HEK293 (cell line): Measurements from ENCODE around the gene TXN.
A peak's percentile ranks its signal among the peaks of the same experiment; 100 is the strongest.

Experiments used
- CTCF ChIA-PET: fragments of 350-600 bp; formaldehyde crosslinking; extraction: SDS; loops from one replicate; lab custom pipeline; 2021; ENCODE audit warnings: antibody characterized with exemption; lab: Yijun Ruan, JAX
- POLR2A ChIA-PET: fragments of 300-600 bp; formaldehyde crosslinking; extraction: SDS; loops from one replicate; lab custom pipeline; 2020; ENCODE audit warnings: antibody characterized with exemption, inconsistent platforms; lab: Yijun Ruan, JAX
- H3K27ac ChIP-seq: fragments of 200-500 bp; sonication (Bioruptor generic); 2 replicates; pipeline ENCODE4 v1.5.1; 2014; ENCODE audit warnings: low read depth, low read length, control low read depth, inconsistent platforms; ENCODE audit errors: extremely low read depth
- H3K36me3 ChIP-seq, 2 experiments: fragments of 200-500 bp in 1 of 2; sonication (Bioruptor generic) in 1 of 2; 1 replicate in 1 of 2; 2 replicates in 1 of 2; pipeline ENCODE4 v1.5.1; 2014 to 2017; ENCODE audit warnings: inconsistent platforms in 2 of 2, low read length in 2 of 2; ENCODE audit not compliant: control insufficient read depth in 2 of 2, insufficient read depth in 1 of 2
- H3K4me1 ChIP-seq: fragments of 200-500 bp; sonication (Bioruptor generic); 2 replicates; pipeline ENCODE4 v1.5.1; 2014; ENCODE audit warnings: mild to moderate bottlenecking, low read length, inconsistent platforms; ENCODE audit not compliant: control insufficient read depth, insufficient read depth
- H3K4me3 ChIP-seq: 2 replicates; pipeline ENCODE4 v1.5.1; 2011; ENCODE audit warnings: low read depth, mild to moderate bottlenecking, control low read depth, low read length, moderate library complexity
- H3K9me3 ChIP-seq: fragments of 200-500 bp; sonication (Bioruptor generic); 2 replicates; pipeline ENCODE4 v1.5.1; 2014; ENCODE audit warnings: low read depth, low read length, inconsistent platforms; ENCODE audit not compliant: control insufficient read depth, insufficient read depth
- KLF8 ChIP-seq: fragments of 450-650 bp; formaldehyde crosslinking; IDR thresholded peaks from 2 replicates; pipeline ENCODE4 v1.5.1; 2016; ENCODE audit warnings: missing biosample characterization, missing genetic modification characterization
- MEIS1 ChIP-seq: sonication (generic); formaldehyde crosslinking; IDR thresholded peaks from 2 replicates; pipeline ENCODE4 v1.8.1; 2022; ENCODE audit warnings: missing genetic modification reagents, mild to moderate bottlenecking, borderline replicate concordance
- SCRT2 ChIP-seq: fragments of 450-650 bp; formaldehyde crosslinking; IDR thresholded peaks from 2 replicates; pipeline ENCODE4 v1.5.1; 2016; ENCODE audit warnings: missing biosample characterization, missing genetic modification characterization
- TRIM28 ChIP-seq: IDR thresholded peaks from 2 replicates; pipeline ENCODE4 v1.6.1; 2011; ENCODE audit warnings: low read length, control low read depth, borderline replicate concordance
- ZBTB17 ChIP-seq: fragments of 450-650 bp; formaldehyde crosslinking; IDR thresholded peaks from 2 replicates; pipeline ENCODE4 v1.5.1; 2016; ENCODE audit warnings: missing biosample characterization, missing genetic modification characterization
- ZBTB21 ChIP-seq: fragments of 450-650 bp; formaldehyde crosslinking; IDR thresholded peaks from 2 replicates; pipeline ENCODE4 v1.5.1; 2017; ENCODE audit warnings: missing biosample characterization, missing genetic modification characterization
- ZBTB8A ChIP-seq: fragments of 450-650 bp; formaldehyde crosslinking; IDR thresholded peaks from 2 replicates; pipeline ENCODE4 v1.5.1; 2016; ENCODE audit warnings: missing biosample characterization, missing genetic modification characterization
- ZFP37 ChIP-seq: fragments of 450-650 bp; formaldehyde crosslinking; IDR thresholded peaks from 2 replicates; pipeline ENCODE4 v1.5.1; 2016; ENCODE audit warnings: missing biosample characterization, missing genetic modification characterization
- ZNF184 ChIP-seq: fragments of 450-650 bp; IDR thresholded peaks from 2 replicates; pipeline ENCODE4 v1.5.1; 2018; ENCODE audit warnings: missing biosample characterization, mild to moderate bottlenecking, missing genetic modification characterization
- ZNF335 ChIP-seq: fragments of 450-650 bp; formaldehyde crosslinking; conservative IDR thresholded peaks from 2 replicates; pipeline ENCODE4 v1.5.1; 2016; ENCODE audit warnings: missing biosample characterization, missing genetic modification characterization
- ZNF394 ChIP-seq: fragments of 450-650 bp; formaldehyde crosslinking; IDR thresholded peaks from 2 replicates; pipeline ENCODE4 v1.5.1; 2016; ENCODE audit warnings: missing biosample characterization, missing genetic modification characterization, mild to moderate bottlenecking, moderate library complexity, borderline replicate concordance
- ZNF416 ChIP-seq: fragments of 450-650 bp; formaldehyde crosslinking; IDR thresholded peaks from 2 replicates; pipeline ENCODE4 v1.5.1; 2016; ENCODE audit warnings: missing biosample characterization, missing genetic modification characterization
- ZNF473 ChIP-seq: fragments of 450-650 bp; formaldehyde crosslinking; IDR thresholded peaks from 2 replicates; pipeline ENCODE4 v1.5.1; 2017; ENCODE audit warnings: missing biosample characterization, missing genetic modification characterization
- ZNF501 ChIP-seq: fragments of 450-650 bp; formaldehyde crosslinking; IDR thresholded peaks from 2 replicates; pipeline ENCODE4 v1.5.1; 2016; ENCODE audit warnings: missing biosample characterization, missing genetic modification characterization
- ZNF600 ChIP-seq: fragments of 450-650 bp; formaldehyde crosslinking; IDR thresholded peaks from 2 replicates; pipeline ENCODE4 v1.5.1; 2016; ENCODE audit warnings: missing biosample characterization, missing genetic modification characterization
- ZNF701 ChIP-seq: fragments of 450-650 bp; formaldehyde crosslinking; IDR thresholded peaks from 2 replicates; pipeline ENCODE4 v1.5.1; 2016; ENCODE audit warnings: missing biosample characterization, missing genetic modification characterization
- ZSCAN18 ChIP-seq: fragments of 450-650 bp; formaldehyde crosslinking; IDR thresholded peaks from 2 replicates; pipeline ENCODE4 v1.5.1; 2016; ENCODE audit warnings: missing biosample characterization, missing genetic modification characterization
- TF ChIP-seq, protein P1 (sequence below): fragments of 450-650 bp; formaldehyde crosslinking; IDR thresholded peaks from 2 replicates; pipeline ENCODE4 v1.5.1; 2016; ENCODE audit warnings: missing biosample characterization, missing genetic modification characterization
- TF ChIP-seq, protein P2 (sequence below): fragments of 450-650 bp; formaldehyde crosslinking; IDR thresholded peaks from 2 replicates; pipeline ENCODE4 v1.5.1; 2017; ENCODE audit warnings: missing biosample characterization, mild to moderate bottlenecking, missing genetic modification characterization, moderate library complexity
- TF ChIP-seq, protein P3 (sequence below): fragments of 450-650 bp; formaldehyde crosslinking; IDR thresholded peaks from 2 replicates; pipeline ENCODE4 v1.5.1; 2016; ENCODE audit warnings: missing biosample characterization, missing genetic modification characterization

TXN gene

DNA sequence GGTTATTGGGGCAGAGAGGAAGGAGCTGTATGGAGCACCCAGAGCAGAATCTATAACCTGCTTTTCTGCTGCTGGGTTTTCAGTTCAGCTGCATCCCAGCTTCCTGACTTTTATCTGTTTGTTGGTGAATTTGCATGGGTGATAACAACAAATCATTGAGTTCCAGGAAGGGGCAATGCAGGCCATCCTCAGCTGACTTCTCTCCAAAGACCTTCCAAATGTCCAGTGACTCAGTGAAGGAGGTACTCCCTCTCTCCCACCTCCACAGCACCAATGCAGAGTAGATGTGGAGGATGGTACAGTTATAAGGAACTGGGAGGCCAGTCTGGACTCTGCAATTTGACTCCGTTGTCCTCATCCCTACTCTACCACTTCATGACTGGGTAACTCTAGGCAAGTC is 1.6 kb upstream of the TXN start:
- ChIA-PET CTCF (interaction anchor here (0.6 to 1.0 kb wide), 2 partner anchors 282 to 365 kb away, joined by 3 read pairs; no protein-coding TSS in a partner anchor), POLR2A (no interaction called here)

GRCh38 chr9:110257097-110257841 is 962 bp upstream of the TXN start:
- peaks cover 5% of the 10 kb centered on the region; the same call in 1 of the 2 replicates for H3K4me1 ChIP-seq
- H3K27ac ChIP-seq: peak overlapping the region; percentile 95; the same call in 1 of the 2 replicates
- H3K9me3 ChIP-seq: no peaks in the 10 kb centered on the region
- no peaks in the 10 kb centered on the region; a peak in 1 of 3 replicates for H3K36me3 ChIP-seq
- H3K4me3 ChIP-seq: peak overlapping the region; percentile 87
- TF ChIP-seq ZNF394 (tag by site-specific recombination) (0 out of 2 replicates have a peak, but pooled peaks have one; percentile 7), ZNF501 (tag by site-specific recombination) (0 out of 2 replicates have a peak, but pooled peaks have one; percentile 3), ZFP37 (tag by site-specific recombination) (no peak), ZBTB17 (tag by site-specific recombination) (peak; percentile 82), SCRT2 (tag by site-specific recombination) (peak; percentile 68; the same call in 1 of the 2 replicates), TRIM28 (0 out of 2 replicates have a peak, but pooled peaks have one; percentile 16), ZNF335 (tag by site-specific recombination) (0 out of 2 replicates have a peak, but pooled peaks have one; percentile 3), ZNF416 (no peak), ZNF701 (tag by site-specific recombination) (no peak)
- TF ChIP-seq, protein P1, sequence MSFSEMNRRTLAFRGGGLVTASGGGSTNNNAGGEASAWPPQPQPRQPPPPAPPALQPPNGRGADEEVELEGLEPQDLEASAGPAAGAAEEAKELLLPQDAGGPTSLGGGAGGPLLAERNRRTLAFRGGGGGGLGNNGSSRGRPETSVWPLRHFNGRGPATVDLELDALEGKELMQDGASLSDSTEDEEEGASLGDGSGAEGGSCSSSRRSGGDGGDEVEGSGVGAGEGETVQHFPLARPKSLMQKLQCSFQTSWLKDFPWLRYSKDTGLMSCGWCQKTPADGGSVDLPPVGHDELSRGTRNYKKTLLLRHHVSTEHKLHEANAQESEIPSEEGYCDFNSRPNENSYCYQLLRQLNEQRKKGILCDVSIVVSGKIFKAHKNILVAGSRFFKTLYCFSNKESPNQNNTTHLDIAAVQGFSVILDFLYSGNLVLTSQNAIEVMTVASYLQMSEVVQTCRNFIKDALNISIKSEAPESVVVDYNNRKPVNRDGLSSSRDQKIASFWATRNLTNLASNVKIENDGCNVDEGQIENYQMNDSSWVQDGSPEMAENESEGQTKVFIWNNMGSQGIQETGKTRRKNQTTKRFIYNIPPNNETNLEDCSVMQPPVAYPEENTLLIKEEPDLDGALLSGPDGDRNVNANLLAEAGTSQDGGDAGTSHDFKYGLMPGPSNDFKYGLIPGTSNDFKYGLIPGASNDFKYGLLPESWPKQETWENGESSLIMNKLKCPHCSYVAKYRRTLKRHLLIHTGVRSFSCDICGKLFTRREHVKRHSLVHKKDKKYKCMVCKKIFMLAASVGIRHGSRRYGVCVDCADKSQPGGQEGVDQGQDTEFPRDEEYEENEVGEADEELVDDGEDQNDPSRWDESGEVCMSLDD (tag by site-specific recombination): 0 out of 2 replicates have a peak, but pooled peaks have one; percentile 1
- TF ChIP-seq, protein P2, sequence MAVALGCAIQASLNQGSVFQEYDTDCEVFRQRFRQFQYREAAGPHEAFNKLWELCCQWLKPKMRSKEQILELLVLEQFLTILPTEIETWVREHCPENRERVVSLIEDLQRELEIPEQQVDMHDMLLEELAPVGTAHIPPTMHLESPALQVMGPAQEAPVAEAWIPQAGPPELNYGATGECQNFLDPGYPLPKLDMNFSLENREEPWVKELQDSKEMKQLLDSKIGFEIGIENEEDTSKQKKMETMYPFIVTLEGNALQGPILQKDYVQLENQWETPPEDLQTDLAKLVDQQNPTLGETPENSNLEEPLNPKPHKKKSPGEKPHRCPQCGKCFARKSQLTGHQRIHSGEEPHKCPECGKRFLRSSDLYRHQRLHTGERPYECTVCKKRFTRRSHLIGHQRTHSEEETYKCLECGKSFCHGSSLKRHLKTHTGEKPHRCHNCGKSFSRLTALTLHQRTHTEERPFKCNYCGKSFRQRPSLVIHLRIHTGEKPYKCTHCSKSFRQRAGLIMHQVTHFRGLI (tag by site-specific recombination): peak; percentile 92; the same call in 1 of the 2 replicates
- ChIA-PET POLR2A (interaction anchor here (0.6 to 1.3 kb wide), 13 partner anchors 9 to 842 kb away, joined by 3 to 14 read pairs (median 5); no protein-coding TSS in a partner anchor), CTCF (interaction anchor here (0.6 to 1.1 kb wide), 3 partner anchors 10 to 168 kb away, joined by 3 read pairs; no protein-coding TSS in a partner anchor)

More for the DNA sequence above, 1.6 kb upstream of the TXN start:
- H3K27ac ChIP-seq: no peak overlapping the region
- H3K4me3 ChIP-seq: no peak overlapping the region
- H3K4me1 ChIP-seq: peaks cover 5% of the 10 kb centered on the region; the same call in 1 of the 2 replicates
- H3K36me3 ChIP-seq: no peaks in the 10 kb centered on the region
- no peaks in the 10 kb centered on the region for H3K9me3 ChIP-seq
- no peak for TF ChIP-seq ZFP37 (tag by site-specific recombination)
- TF ChIP-seq ZBTB8A (tag by site-specific recombination): no peak
- no peak for TF ChIP-seq ZSCAN18 (tag by site-specific recombination)
- TF ChIP-seq ZBTB21 (tag by site-specific recombination): no peak
- TF ChIP-seq ZNF473 (tag by site-specific recombination): no peak
- no peak for TF ChIP-seq ZNF600
- TF ChIP-seq ZNF184 (tag by site-specific recombination): no peak
- TF ChIP-seq, protein P3, sequence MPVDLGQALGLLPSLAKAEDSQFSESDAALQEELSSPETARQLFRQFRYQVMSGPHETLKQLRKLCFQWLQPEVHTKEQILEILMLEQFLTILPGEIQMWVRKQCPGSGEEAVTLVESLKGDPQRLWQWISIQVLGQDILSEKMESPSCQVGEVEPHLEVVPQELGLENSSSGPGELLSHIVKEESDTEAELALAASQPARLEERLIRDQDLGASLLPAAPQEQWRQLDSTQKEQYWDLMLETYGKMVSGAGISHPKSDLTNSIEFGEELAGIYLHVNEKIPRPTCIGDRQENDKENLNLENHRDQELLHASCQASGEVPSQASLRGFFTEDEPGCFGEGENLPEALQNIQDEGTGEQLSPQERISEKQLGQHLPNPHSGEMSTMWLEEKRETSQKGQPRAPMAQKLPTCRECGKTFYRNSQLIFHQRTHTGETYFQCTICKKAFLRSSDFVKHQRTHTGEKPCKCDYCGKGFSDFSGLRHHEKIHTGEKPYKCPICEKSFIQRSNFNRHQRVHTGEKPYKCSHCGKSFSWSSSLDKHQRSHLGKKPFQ (tag by site-specific recombination): no peak
- no peak for TF ChIP-seq MEIS1 (CRISPR knock-in tag)
- no peak for TF ChIP-seq KLF8 (tag by site-specific recombination)
